ENCODE data around the gene PLXNC1.

PLXNC1 gene

GRCh38 chr12:94265539-94265938 is 117.2 kb downstream of the PLXNC1 start:
- DNase-seq (ENCODE audit: low spot score): no peak

- no peak for DNase-seq (ENCODE audit: low spot score)
These were observed 117.8 kb downstream of the PLXNC1 start for GRCh38 chr12:94265966-94266745.

GRCh38 chr12:94266796-94267536 is 118.6 kb downstream of the PLXNC1 start:
- DNase-seq (ENCODE audit: low spot score): no peak

- no peak for DNase-seq (ENCODE audit: low spot score)
These were observed 119.1 kb downstream of the PLXNC1 start for GRCh38 chr12:94267537-94267872.

- DNase-seq (ENCODE audit: low spot score): no peak
These were observed 119.6 kb downstream of the PLXNC1 start for GRCh38 chr12:94267921-94268471.

- no peak for DNase-seq (ENCODE audit: low spot score)
These were observed 121.1 kb downstream of the PLXNC1 start for GRCh38 chr12:94269316-94269999.

- no peak for DNase-seq (ENCODE audit: low spot score)
These were observed 123.0 kb downstream of the PLXNC1 start for GRCh38 chr12:94271351-94271750.

- DNase-seq (ENCODE audit: low spot score): no peak
These were observed 123.9 kb downstream of the PLXNC1 start for GRCh38 chr12:94272280-94272679.

- DNase-seq (ENCODE audit: low spot score): no peak
These were observed 124.9 kb downstream of the PLXNC1 start for GRCh38 chr12:94273272-94273671.

- no peak for DNase-seq (ENCODE audit: low spot score)
These were observed 128.3 kb downstream of the PLXNC1 start for GRCh38 chr12:94276725-94277124.

GRCh38 chr12:94277426-94278000 is 129.1 kb downstream of the PLXNC1 start:
- no peak for DNase-seq (ENCODE audit: low spot score)

- DNase-seq (ENCODE audit: low spot score): no peak
These were observed 131.7 kb downstream of the PLXNC1 start for GRCh38 chr12:94280063-94280462.

- no peak for DNase-seq (ENCODE audit: low spot score)
These were observed 134.3 kb downstream of the PLXNC1 start for GRCh38 chr12:94282675-94283074.

GRCh38 chr12:94284046-94284445 is 135.7 kb downstream of the PLXNC1 start:
- no peak for DNase-seq (ENCODE audit: low spot score)

GRCh38 chr12:94284859-94285258 is 136.5 kb downstream of the PLXNC1 start:
- DNase-seq (ENCODE audit: low spot score): no peak

GRCh38 chr12:94285943-94286582 is 137.7 kb downstream of the PLXNC1 start:
- no peak for DNase-seq (ENCODE audit: low spot score)

- no peak for DNase-seq (ENCODE audit: low spot score)
These were observed 138.3 kb downstream of the PLXNC1 start for GRCh38 chr12:94286583-94287244.

- DNase-seq (ENCODE audit: low spot score): no peak
These were observed 138.9 kb downstream of the PLXNC1 start for GRCh38 chr12:94287245-94287628.

GRCh38 chr12:94289461-94290312 is 141.3 kb downstream of the PLXNC1 start:
- no peak for DNase-seq (ENCODE audit: low spot score)

- no peak for DNase-seq (ENCODE audit: low spot score)
These were observed 142.0 kb downstream of the PLXNC1 start for GRCh38 chr12:94290353-94290752.

Data from iPS-NIHi11 (cell line).